Measurements from ENCODE around the gene ARHGEF26. TPM values are rescaled to one million over a fixed set of nuclear protein-coding genes. Genes with fewer than 3 reads are reported as not detected.

Gene ARHGEF26
- total RNA-seq, 1 experiment from 2014 or later = 14.1 TPM

- no peak overlapping the region for H3K27ac Mint-ChIP-seq
- H3K36me3 Mint-ChIP-seq = peaks cover 17% of the 10 kb centered on the region
- POLR2A ChIA-PET = no interaction called here
- H3K4me3 Mint-ChIP-seq = no peak overlapping the region
- no peak for TF ChIP-seq ZNF512 (CRISPR knock-in tag; IDR thresholded peaks at IDR 0.05; ENCODE audit: borderline replicate concordance)
- no peak for TF ChIP-seq AFF4 (CRISPR knock-in tag; IDR thresholded peaks at IDR 0.05; ENCODE audit: borderline replicate concordance)
- no peak for TF ChIP-seq E2F4 (CRISPR knock-in tag; IDR thresholded peaks at IDR 0.05; ENCODE audit: borderline replicate concordance, low read depth)
- no peak for TF ChIP-seq ZNF416 (CRISPR knock-in tag; IDR thresholded peaks at IDR 0.05)
- TF ChIP-seq SMAD4 (CRISPR knock-in tag; IDR thresholded peaks at IDR 0.05) = no peak
- no peak for TF ChIP-seq CREM (CRISPR knock-in tag; IDR thresholded peaks at IDR 0.05)
- TF ChIP-seq GTF2I (CRISPR knock-in tag; conservative IDR thresholded peaks at IDR 0.05) = no peak
- CTCF ChIA-PET = no interaction called here
- no peaks in the 10 kb centered on the region for H3K9me3 Mint-ChIP-seq
- no peak for ATAC-seq
- H3K27me3 Mint-ChIP-seq (ENCODE audit: low read depth) = no peaks in the 10 kb centered on the region
- no peak for DNase-seq (ENCODE audit: low spot score)
- H3K4me1 Mint-ChIP-seq = peaks cover 17% of the 10 kb centered on the region
These were observed 119.0 kb downstream of the ARHGEF26 start for GRCh38 chr3:154240235-154240634.

GRCh38 chr3:154241496-154241895, 120.3 kb downstream of the ARHGEF26 start:
- ATAC-seq (no peak), DNase-seq (ENCODE audit: low spot score) (no peak)
- Mint-ChIP-seq H3K36me3 (peaks cover 17% of the 10 kb centered on the region), H3K27me3 (ENCODE audit: low read depth) (no peaks in the 10 kb centered on the region), H3K4me3 (no peak overlapping the region), H3K27ac (no peak overlapping the region), H3K4me1 (peaks cover 21% of the 10 kb centered on the region), H3K9me3 (no peaks in the 10 kb centered on the region)
- POLR2A ChIA-PET = no interaction called here
- CTCF ChIA-PET = no interaction called here
- TF ChIP-seq FOXJ3 (CRISPR knock-in tag; IDR thresholded peaks at IDR 0.05; ENCODE audit: borderline replicate concordance) = no peak
- no peak for TF ChIP-seq AFF4 (CRISPR knock-in tag; IDR thresholded peaks at IDR 0.05; ENCODE audit: borderline replicate concordance)
- no peak for TF ChIP-seq FOXP1 (CRISPR knock-in tag; IDR thresholded peaks at IDR 0.05; ENCODE audit: borderline replicate concordance)
- TF ChIP-seq ZNF512 (CRISPR knock-in tag; IDR thresholded peaks at IDR 0.05; ENCODE audit: borderline replicate concordance) = no peak
- TF ChIP-seq ZSCAN18 (CRISPR knock-in tag; IDR thresholded peaks at IDR 0.05) = no peak
- no peak for TF ChIP-seq SMAD3 (CRISPR knock-in tag; IDR thresholded peaks at IDR 0.05; ENCODE audit: borderline replicate concordance)
- no peak for TF ChIP-seq CREB1 (CRISPR knock-in tag; IDR thresholded peaks at IDR 0.05)
- TF ChIP-seq ZNF219 (CRISPR knock-in tag; IDR thresholded peaks at IDR 0.05; ENCODE audit: borderline replicate concordance) = no peak
- no peak for TF ChIP-seq ZNF671 (CRISPR knock-in tag; IDR thresholded peaks at IDR 0.05)
- TF ChIP-seq MXD4 (CRISPR knock-in tag; IDR thresholded peaks at IDR 0.05; ENCODE audit: borderline replicate concordance) = no peak
- TF ChIP-seq SP1 (CRISPR knock-in tag; conservative IDR thresholded peaks at IDR 0.05) = no peak
- no peak for TF ChIP-seq ATF6 (CRISPR knock-in tag; IDR thresholded peaks at IDR 0.05)
- no peak for TF ChIP-seq E2F1 (CRISPR knock-in tag; IDR thresholded peaks at IDR 0.05)

All from WTC11 (cell line).